Lung (tissue), 12 donors: Measurements from ENCODE around the gene IL24. TPM values are rescaled to one million over a fixed set of nuclear protein-coding genes. Genes with fewer than 3 reads are reported as not detected.

ENCODE experiments used
- ATAC-seq: fragments of 200-7000 bp; cut with Tn5 transposase; one replicate; pipeline ENCODE4 v1.9.1; 2020; ENCODE audit warnings: moderate number of reproducible peaks; ENCODE audit not compliant: insufficient read depth, low FRiP score
- DNase-seq, 3 donors: peaks; one replicate each; pipeline ENCODE4 v3.0.0-alpha.2; 2013 to 2017
- H3K27ac ChIP-seq, 2 donors: one replicate each; pipeline ENCODE4 v1.5.1; 2013; ENCODE audit warnings: mild to moderate bottlenecking in 2 of 2, moderate library complexity in 2 of 2, control low read depth in 1 of 2, inconsistent platforms in 1 of 2, low read depth in 1 of 2, low read length in 1 of 2
- H3K27me3 ChIP-seq, 3 donors: one replicate each; pipeline ENCODE4 v1.5.1; 2013; ENCODE audit warnings: low read length in 2 of 3; ENCODE audit not compliant: control insufficient read depth in 3 of 3, insufficient read depth in 3 of 3
- H3K36me3 ChIP-seq, 4 donors: one replicate each; pipeline ENCODE4 v1.5.1; 2013; ENCODE audit warnings: low read length in 4 of 4, mild to moderate bottlenecking in 1 of 4, moderate library complexity in 1 of 4; ENCODE audit not compliant: control insufficient read depth in 4 of 4, insufficient read depth in 4 of 4
- H3K4me1 ChIP-seq, 5 donors: one replicate each; pipeline ENCODE4 v1.5.1; 2013; ENCODE audit warnings: low read length in 5 of 5, mild to moderate bottlenecking in 2 of 5, moderate library complexity in 1 of 5; ENCODE audit not compliant: control insufficient read depth in 5 of 5, insufficient read depth in 5 of 5
- H3K4me3 ChIP-seq: one replicate; pipeline ENCODE4 v1.5.1; 2013; ENCODE audit warnings: mild to moderate bottlenecking, control low read depth, moderate library complexity
- H3K9ac ChIP-seq, 2 donors: one replicate each; pipeline ENCODE4 v1.5.1; 2013; ENCODE audit warnings: low read length in 2 of 2, control low read depth in 1 of 2; ENCODE audit not compliant: insufficient read depth in 1 of 2
- H3K9me3 ChIP-seq, 4 donors: one replicate each; pipeline ENCODE4 v1.5.1; 2013; ENCODE audit warnings: low read length in 3 of 4, mild to moderate bottlenecking in 1 of 4, moderate library complexity in 1 of 4; ENCODE audit not compliant: control insufficient read depth in 4 of 4, insufficient read depth in 3 of 4
- WGBS, 2 donors: extraction: QIAGEN DNeasy Blood & Tissue Kit; methylation state at CpG; one replicate each; pipeline ENCODE4 v1.1.7; 2013; 5-methylcytosine and 5-hydroxymethylcytosine counted together
- polyA plus RNA-seq, 2 donors: library from polyadenylated mRNA; stranded (reverse); fragments of 200-250 nt; gene quantifications; one replicate each; pipeline ENCODE4 v1.2.1, GENCODE V29; 2013
- total RNA-seq, 2 donors: library from RNA; depleted of rRNA in 1 of 2; stranded (reverse); fragments of >200 nt in 1 of 2; gene quantifications; one replicate each; pipeline ENCODE4 v1.2.1, GENCODE V29; 2014 to 2021
- TF ChIP-seq, protein P1 (sequence below): IDR thresholded peaks from 2 replicates; pipeline ENCODE4 v1.5.1; 2012; ENCODE audit warnings: mild to moderate bottlenecking; ENCODE audit errors: control extremely low read depth, extremely low read depth
- donor health status: control.
- donor health status: control.
- donor health status: Bipolar disorder and iron deficiency.
- donor health status: healthy.
- donor health status: DM: yes; HTN: yes; CAD: no.

Gene IL24
- total and polyA plus RNA-seq, 4 donors: 0.67 to 8.7 TPM; not detected in 2

DNA sequence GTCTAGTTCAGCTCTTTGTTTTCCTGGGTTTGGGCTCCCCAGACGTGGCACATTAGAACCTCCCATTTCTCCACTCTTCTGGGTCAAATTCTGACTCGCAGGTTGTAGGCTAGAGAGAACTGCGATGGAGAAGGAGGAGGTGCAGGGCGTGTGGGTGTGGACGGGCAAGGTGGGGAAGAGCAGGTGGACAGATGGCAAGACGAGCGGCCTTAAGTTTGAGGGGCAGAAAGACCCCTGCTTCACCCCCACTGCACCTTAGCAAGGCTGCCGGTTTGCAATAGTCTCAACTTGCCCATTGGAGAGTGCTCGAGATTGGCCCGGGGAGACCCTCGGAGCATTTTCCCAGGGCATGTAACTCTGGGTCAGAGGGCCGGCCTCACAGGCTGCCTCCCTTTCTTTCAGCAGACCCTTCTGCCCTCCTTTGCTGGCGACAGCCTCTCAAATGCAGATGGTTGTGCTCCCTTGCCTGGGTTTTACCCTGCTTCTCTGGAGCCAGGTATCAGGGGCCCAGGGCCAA is 1.7 kb downstream of the IL24 start:
- Histone ChIP-seq H3K36me3 (no peaks in the 10 kb centered on the region), H3K9me3 (no peaks in the 10 kb centered on the region), H3K4me1 (peaks cover 0 to 15% (median 5%) of the 10 kb centered on the region in 5 donors), H3K9ac (no peak overlapping the region), H3K27ac (no peak overlapping the region), H3K27me3 (peaks cover 0 to 2% (median 0%) of the 10 kb centered on the region in 3 donors), H3K4me3 (no peak overlapping the region)
- DNase-seq: no peak
- 90 to 92% methylated on average over 13 of the region's 13 CpGs for WGBS, 2 donors
- TF ChIP-seq, protein P1, sequence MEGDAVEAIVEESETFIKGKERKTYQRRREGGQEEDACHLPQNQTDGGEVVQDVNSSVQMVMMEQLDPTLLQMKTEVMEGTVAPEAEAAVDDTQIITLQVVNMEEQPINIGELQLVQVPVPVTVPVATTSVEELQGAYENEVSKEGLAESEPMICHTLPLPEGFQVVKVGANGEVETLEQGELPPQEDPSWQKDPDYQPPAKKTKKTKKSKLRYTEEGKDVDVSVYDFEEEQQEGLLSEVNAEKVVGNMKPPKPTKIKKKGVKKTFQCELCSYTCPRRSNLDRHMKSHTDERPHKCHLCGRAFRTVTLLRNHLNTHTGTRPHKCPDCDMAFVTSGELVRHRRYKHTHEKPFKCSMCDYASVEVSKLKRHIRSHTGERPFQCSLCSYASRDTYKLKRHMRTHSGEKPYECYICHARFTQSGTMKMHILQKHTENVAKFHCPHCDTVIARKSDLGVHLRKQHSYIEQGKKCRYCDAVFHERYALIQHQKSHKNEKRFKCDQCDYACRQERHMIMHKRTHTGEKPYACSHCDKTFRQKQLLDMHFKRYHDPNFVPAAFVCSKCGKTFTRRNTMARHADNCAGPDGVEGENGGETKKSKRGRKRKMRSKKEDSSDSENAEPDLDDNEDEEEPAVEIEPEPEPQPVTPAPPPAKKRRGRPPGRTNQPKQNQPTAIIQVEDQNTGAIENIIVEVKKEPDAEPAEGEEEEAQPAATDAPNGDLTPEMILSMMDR: no peak
- no peak for ATAC-seq

DNA sequence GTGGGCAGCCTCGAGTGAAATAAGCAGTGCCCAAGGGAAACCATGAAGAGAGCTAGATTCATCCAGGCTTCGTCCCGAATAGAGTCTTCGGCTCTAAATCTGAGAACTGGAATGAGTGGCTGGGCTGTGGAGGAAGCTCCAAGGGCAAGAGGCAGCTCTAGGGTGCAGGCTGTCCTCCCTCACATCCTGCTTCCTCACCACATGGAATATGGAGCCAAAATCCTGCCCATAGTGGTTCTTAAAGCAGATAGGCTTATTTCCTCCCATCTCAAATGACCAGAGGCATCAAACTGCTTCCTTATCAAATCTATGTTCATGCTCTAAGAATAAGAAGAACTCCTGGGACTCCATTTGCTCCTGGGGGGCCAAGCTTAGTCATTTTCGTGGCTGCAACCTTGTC is 2.5 kb downstream of the IL24 start:
- no peak for ATAC-seq
- Histone ChIP-seq H3K4me1 (peaks cover 0 to 15% (median 5%) of the 10 kb centered on the region in 5 donors), H3K27me3 (peaks cover 0 to 2% (median 0%) of the 10 kb centered on the region in 3 donors), H3K4me3 (no peak overlapping the region), H3K36me3 (no peaks in the 10 kb centered on the region), H3K9ac (no peak overlapping the region), H3K9me3 (no peaks in the 10 kb centered on the region), H3K27ac (no peak overlapping the region)
- no peak for DNase-seq
- 71 to 94% methylated on average over 5 of the region's 5 CpGs for WGBS, 2 donors
- TF ChIP-seq, protein P1: no peak

DNA sequence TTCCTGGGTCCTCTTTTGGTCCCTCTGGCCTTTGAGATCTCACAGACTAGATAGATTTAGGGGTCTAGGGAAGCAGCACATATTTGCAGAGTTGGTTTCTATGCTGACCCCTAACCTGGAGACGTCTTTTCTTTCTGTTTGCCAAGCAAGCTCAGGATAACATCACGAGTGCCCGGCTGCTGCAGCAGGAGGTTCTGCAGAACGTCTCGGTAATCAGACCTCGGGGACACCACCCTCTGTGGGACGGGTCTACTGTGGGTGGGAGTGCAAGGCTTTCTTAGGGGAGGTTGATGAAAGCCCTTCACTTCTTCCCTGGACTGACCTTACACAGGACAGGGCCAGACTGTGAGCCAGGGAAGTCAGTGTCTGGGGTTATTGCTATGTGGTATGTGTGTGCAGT is 2.9 kb downstream of the IL24 start:
- ATAC-seq: no peak
- H3K9me3 ChIP-seq: no peaks in the 10 kb centered on the region
- no peak overlapping the region for H3K27ac ChIP-seq
- TF ChIP-seq, protein P1: no peak
- DNase-seq: no peak
- H3K36me3 ChIP-seq: no peaks in the 10 kb centered on the region
- peaks cover 0 to 14% (median 5%) of the 10 kb centered on the region in 5 donors for H3K4me1 ChIP-seq
- H3K27me3 ChIP-seq: peaks cover 0 to 2% (median 0%) of the 10 kb centered on the region in 3 donors
- H3K4me3 ChIP-seq: no peak overlapping the region
- no peak overlapping the region for H3K9ac ChIP-seq
- WGBS, 2 donors: 87 to 96% methylated on average over 7 of the region's 7 CpGs

DNA sequence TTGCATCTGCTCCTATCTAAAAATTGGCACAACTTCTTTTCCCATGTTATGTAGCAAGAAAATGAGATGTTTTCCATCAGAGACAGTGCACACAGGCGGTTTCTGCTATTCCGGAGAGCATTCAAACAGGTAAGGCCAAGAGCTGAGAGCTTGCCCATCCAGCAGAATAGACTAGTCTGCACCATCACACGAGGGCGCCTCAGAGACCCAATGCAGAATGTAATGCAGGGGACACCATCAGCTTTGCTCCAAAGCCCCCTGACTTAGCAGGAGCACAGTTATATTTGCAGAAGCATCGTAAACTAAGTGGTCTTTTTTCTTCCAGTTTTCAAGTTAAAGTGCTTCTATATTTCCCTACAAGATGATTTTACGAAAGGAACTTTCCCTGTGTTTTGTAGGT is 4.7 kb downstream of the IL24 start:
- DNase-seq: no peak
- H3K4me3 ChIP-seq: no peak overlapping the region
- ATAC-seq: no peak
- WGBS, 2 donors: 93 to 95% methylated on average over 6 of the region's 6 CpGs
- H3K27me3 ChIP-seq: peaks cover 0 to 2% (median 0%) of the 10 kb centered on the region in 3 donors
- no peaks in the 10 kb centered on the region for H3K9me3 ChIP-seq
- no peak overlapping the region for H3K27ac ChIP-seq
- peaks cover 0 to 5% (median 0%) of the 10 kb centered on the region in 5 donors for H3K4me1 ChIP-seq
- H3K36me3 ChIP-seq: no peaks in the 10 kb centered on the region
- H3K9ac ChIP-seq: no peak overlapping the region
- TF ChIP-seq, protein P1: no peak
